ENCODE data around the gene KIF26A.

KIF26A gene

GRCh38 chr14:104161602-104162367, 23.4 kb downstream of the KIF26A start:
- Histone ChIP-seq H3K27ac (ENCODE audit: low read depth, low read length) (no peak overlapping the region), H3K9me3 (ENCODE audit: control insufficient read depth in 1 of 2, low read length in 2 of 2) (no peaks in the 10 kb centered on the region), H3K4me3 (ENCODE audit: low read depth in 1 of 2, low read length in 2 of 2) (no peak overlapping the region), H3K27me3 (ENCODE audit: control insufficient read depth in 1 of 2, insufficient read depth in 2 of 2, low read length in 2 of 2) (no peaks in the 10 kb centered on the region), H3K4me1 (ENCODE audit: control insufficient read depth in 1 of 2, insufficient read depth in 2 of 2, low read length in 2 of 2) (no peaks in the 10 kb centered on the region), H3K36me3 (ENCODE audit: control insufficient read depth in 1 of 2, insufficient read depth in 2 of 2, low read length in 2 of 2) (no peaks in the 10 kb centered on the region), H3K9ac (ENCODE audit: low read depth in 1 of 2, low read length in 2 of 2) (no peak overlapping the region)

GRCh38 chr14:104162495-104162894, 24.1 kb downstream of the KIF26A start:
- Histone ChIP-seq H3K27me3 (ENCODE audit: control insufficient read depth in 1 of 2, insufficient read depth in 2 of 2, low read length in 2 of 2) (no peaks in the 10 kb centered on the region), H3K36me3 (ENCODE audit: control insufficient read depth in 1 of 2, insufficient read depth in 2 of 2, low read length in 2 of 2) (no peaks in the 10 kb centered on the region), H3K4me3 (ENCODE audit: low read depth in 1 of 2, low read length in 2 of 2) (no peak overlapping the region), H3K9ac (ENCODE audit: low read depth in 1 of 2, low read length in 2 of 2) (no peak overlapping the region), H3K9me3 (ENCODE audit: control insufficient read depth in 1 of 2, low read length in 2 of 2) (no peaks in the 10 kb centered on the region), H3K4me1 (ENCODE audit: control insufficient read depth in 1 of 2, insufficient read depth in 2 of 2, low read length in 2 of 2) (no peaks in the 10 kb centered on the region), H3K27ac (ENCODE audit: low read depth, low read length) (no peak overlapping the region)

- no peaks in the 10 kb centered on the region for H3K36me3 ChIP-seq (ENCODE audit: control insufficient read depth in 1 of 2, insufficient read depth in 2 of 2, low read length in 2 of 2)
- H3K27ac ChIP-seq (ENCODE audit: low read depth, low read length), result no peak overlapping the region
- no peaks in the 10 kb centered on the region for H3K9me3 ChIP-seq (ENCODE audit: control insufficient read depth in 1 of 2, low read length in 2 of 2)
- H3K9ac ChIP-seq (ENCODE audit: low read depth in 1 of 2, low read length in 2 of 2), result no peak overlapping the region
- H3K4me1 ChIP-seq (ENCODE audit: control insufficient read depth in 1 of 2, insufficient read depth in 2 of 2, low read length in 2 of 2), result no peaks in the 10 kb centered on the region
- no peak overlapping the region for H3K4me3 ChIP-seq (ENCODE audit: low read depth in 1 of 2, low read length in 2 of 2)
- no peaks in the 10 kb centered on the region for H3K27me3 ChIP-seq (ENCODE audit: control insufficient read depth in 1 of 2, insufficient read depth in 2 of 2, low read length in 2 of 2)
Measured at GRCh38 chr14:104163541-104163940, 25.2 kb downstream of the KIF26A start.

- no peaks in the 10 kb centered on the region for H3K9me3 ChIP-seq (ENCODE audit: control insufficient read depth in 1 of 2, low read length in 2 of 2)
Measured at GRCh38 chr14:104164041-104164440, 25.7 kb downstream of the KIF26A start.

GRCh38 chr14:104164512-104164911, 26.1 kb downstream of the KIF26A start:
- Histone ChIP-seq H3K27ac (ENCODE audit: low read depth, low read length) (no peak overlapping the region), H3K4me1 (ENCODE audit: control insufficient read depth in 1 of 2, insufficient read depth in 2 of 2, low read length in 2 of 2) (no peaks in the 10 kb centered on the region), H3K27me3 (ENCODE audit: control insufficient read depth in 1 of 2, insufficient read depth in 2 of 2, low read length in 2 of 2) (no peaks in the 10 kb centered on the region), H3K9ac (ENCODE audit: low read depth in 1 of 2, low read length in 2 of 2) (no peak overlapping the region), H3K4me3 (ENCODE audit: low read depth in 1 of 2, low read length in 2 of 2) (no peak overlapping the region), H3K36me3 (ENCODE audit: control insufficient read depth in 1 of 2, insufficient read depth in 2 of 2, low read length in 2 of 2) (no peaks in the 10 kb centered on the region), H3K9me3 (ENCODE audit: control insufficient read depth in 1 of 2, low read length in 2 of 2) (no peaks in the 10 kb centered on the region)

More at GRCh38 chr14:104164041-104164440, 25.7 kb downstream of the KIF26A start:
- Histone ChIP-seq H3K4me3 (ENCODE audit: low read depth in 1 of 2, low read length in 2 of 2) (no peak overlapping the region), H3K9ac (ENCODE audit: low read depth in 1 of 2, low read length in 2 of 2) (no peak overlapping the region), H3K36me3 (ENCODE audit: control insufficient read depth in 1 of 2, insufficient read depth in 2 of 2, low read length in 2 of 2) (no peaks in the 10 kb centered on the region), H3K27me3 (ENCODE audit: control insufficient read depth in 1 of 2, insufficient read depth in 2 of 2, low read length in 2 of 2) (no peaks in the 10 kb centered on the region), H3K4me1 (ENCODE audit: control insufficient read depth in 1 of 2, insufficient read depth in 2 of 2, low read length in 2 of 2) (no peaks in the 10 kb centered on the region), H3K27ac (ENCODE audit: low read depth, low read length) (no peak overlapping the region)

- no peak overlapping the region for H3K9ac ChIP-seq (ENCODE audit: low read depth in 1 of 2, low read length in 2 of 2)
- no peaks in the 10 kb centered on the region for H3K9me3 ChIP-seq (ENCODE audit: control insufficient read depth in 1 of 2, low read length in 2 of 2)
- H3K27ac ChIP-seq (ENCODE audit: low read depth, low read length), result no peak overlapping the region
- no peak overlapping the region for H3K4me3 ChIP-seq (ENCODE audit: low read depth in 1 of 2, low read length in 2 of 2)
- H3K4me1 ChIP-seq (ENCODE audit: control insufficient read depth in 1 of 2, insufficient read depth in 2 of 2, low read length in 2 of 2), result no peaks in the 10 kb centered on the region
- no peaks in the 10 kb centered on the region for H3K27me3 ChIP-seq (ENCODE audit: control insufficient read depth in 1 of 2, insufficient read depth in 2 of 2, low read length in 2 of 2)
- H3K36me3 ChIP-seq (ENCODE audit: control insufficient read depth in 1 of 2, insufficient read depth in 2 of 2, low read length in 2 of 2), result no peaks in the 10 kb centered on the region
Measured at GRCh38 chr14:104166698-104167097, 28.3 kb downstream of the KIF26A start.

- H3K4me1 ChIP-seq (ENCODE audit: control insufficient read depth in 1 of 2, insufficient read depth in 2 of 2, low read length in 2 of 2), result peaks cover 0 to 3% of the 10 kb centered on the region in 2 donors
- H3K27ac ChIP-seq (ENCODE audit: low read depth, low read length), result no peak overlapping the region
- no peak overlapping the region for H3K9ac ChIP-seq (ENCODE audit: low read depth in 1 of 2, low read length in 2 of 2)
Measured at GRCh38 chr14:104168603-104169002, 30.2 kb downstream of the KIF26A start.

GRCh38 chr14:104169005-104169698, 30.8 kb downstream of the KIF26A start:
- no peak overlapping the region for H3K4me3 ChIP-seq (ENCODE audit: low read depth in 1 of 2, low read length in 2 of 2)
- no peak overlapping the region for H3K27ac ChIP-seq (ENCODE audit: low read depth, low read length)
- peaks cover 0 to 3% of the 10 kb centered on the region in 2 donors for H3K4me1 ChIP-seq (ENCODE audit: control insufficient read depth in 1 of 2, insufficient read depth in 2 of 2, low read length in 2 of 2)
- no peaks in the 10 kb centered on the region for H3K9me3 ChIP-seq (ENCODE audit: control insufficient read depth in 1 of 2, low read length in 2 of 2)
- H3K27me3 ChIP-seq (ENCODE audit: control insufficient read depth in 1 of 2, insufficient read depth in 2 of 2, low read length in 2 of 2), result no peaks in the 10 kb centered on the region
- H3K9ac ChIP-seq (ENCODE audit: low read depth in 1 of 2, low read length in 2 of 2), result no peak overlapping the region
- H3K36me3 ChIP-seq (ENCODE audit: control insufficient read depth in 1 of 2, insufficient read depth in 2 of 2, low read length in 2 of 2), result no peaks in the 10 kb centered on the region

More at GRCh38 chr14:104168603-104169002, 30.2 kb downstream of the KIF26A start:
- no peaks in the 10 kb centered on the region for H3K9me3 ChIP-seq (ENCODE audit: control insufficient read depth in 1 of 2, low read length in 2 of 2)
- no peak overlapping the region for H3K4me3 ChIP-seq (ENCODE audit: low read depth in 1 of 2, low read length in 2 of 2)
- H3K36me3 ChIP-seq (ENCODE audit: control insufficient read depth in 1 of 2, insufficient read depth in 2 of 2, low read length in 2 of 2), result no peaks in the 10 kb centered on the region
- no peaks in the 10 kb centered on the region for H3K27me3 ChIP-seq (ENCODE audit: control insufficient read depth in 1 of 2, insufficient read depth in 2 of 2, low read length in 2 of 2)

GRCh38 chr14:104169699-104170479, 31.5 kb downstream of the KIF26A start:
- no peaks in the 10 kb centered on the region for H3K27me3 ChIP-seq (ENCODE audit: control insufficient read depth in 1 of 2, insufficient read depth in 2 of 2, low read length in 2 of 2)
- no peak overlapping the region for H3K4me3 ChIP-seq (ENCODE audit: low read depth in 1 of 2, low read length in 2 of 2)
- no peak overlapping the region for H3K27ac ChIP-seq (ENCODE audit: low read depth, low read length)
- H3K36me3 ChIP-seq (ENCODE audit: control insufficient read depth in 1 of 2, insufficient read depth in 2 of 2, low read length in 2 of 2), result no peaks in the 10 kb centered on the region
- peaks cover 0 to 3% of the 10 kb centered on the region in 2 donors for H3K4me1 ChIP-seq (ENCODE audit: control insufficient read depth in 1 of 2, insufficient read depth in 2 of 2, low read length in 2 of 2)
- H3K9ac ChIP-seq (ENCODE audit: low read depth in 1 of 2, low read length in 2 of 2), result no peak overlapping the region
- H3K9me3 ChIP-seq (ENCODE audit: control insufficient read depth in 1 of 2, low read length in 2 of 2), result no peaks in the 10 kb centered on the region

Data from duodenal mucosa (tissue), 2 donors.